ENCODE data around the gene NRDC. TPM values are rescaled to one million over a fixed set of nuclear protein-coding genes. Genes with fewer than 3 reads are reported as not detected.

The NRDC gene
- total RNA-seq, 2 donors from 2014 or later: 88.0 to 108 TPM

DNA sequence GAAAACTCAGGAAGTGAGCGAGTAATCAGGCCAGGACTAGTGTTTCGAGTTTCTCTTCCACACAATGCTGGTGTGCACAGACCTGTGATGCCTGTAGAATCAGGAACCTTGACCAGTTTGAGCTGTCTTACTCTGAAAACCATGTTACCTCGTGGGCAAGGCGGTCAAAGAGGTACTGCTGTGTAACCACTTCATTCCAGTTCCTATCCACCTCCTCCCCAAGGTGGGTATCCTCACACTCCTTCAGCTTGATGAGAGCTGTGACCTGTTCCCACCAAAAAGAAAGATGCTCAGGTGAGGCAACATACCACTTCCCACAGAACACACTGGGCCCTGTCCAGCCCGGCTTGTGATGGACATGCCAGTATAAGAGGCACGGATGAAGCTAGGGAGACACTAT lies 88.1 kb downstream of the NRDC start:
- intact Hi-C loops (cut with DNase I): no loop called here

DNA sequence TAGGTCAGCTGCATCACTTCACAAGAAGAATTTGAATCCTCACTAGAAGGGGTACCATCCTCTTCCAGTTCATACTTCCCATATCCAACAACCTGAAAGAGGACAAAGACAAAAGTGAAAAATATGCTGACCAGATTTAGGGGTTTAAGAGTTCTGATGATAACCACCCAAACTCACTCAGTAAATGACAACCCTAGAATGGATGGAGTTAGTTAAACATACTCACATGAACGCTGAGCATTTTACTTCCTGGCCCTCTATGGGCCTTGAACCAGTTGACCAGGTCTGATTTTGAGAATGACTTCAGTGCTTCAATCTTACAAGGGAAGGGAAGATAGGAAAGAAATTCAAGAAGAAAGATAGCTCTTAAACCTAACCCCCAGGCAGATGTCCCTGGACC lies 89.2 kb downstream of the NRDC start:
- no peak for DNase-seq (ENCODE audit: low spot score)
- intact Hi-C loops (cut with DNase I): no loop called here

More for the DNA sequence above, 88.1 kb downstream of the NRDC start:
- no peak for DNase-seq (ENCODE audit: low spot score)

DNA sequence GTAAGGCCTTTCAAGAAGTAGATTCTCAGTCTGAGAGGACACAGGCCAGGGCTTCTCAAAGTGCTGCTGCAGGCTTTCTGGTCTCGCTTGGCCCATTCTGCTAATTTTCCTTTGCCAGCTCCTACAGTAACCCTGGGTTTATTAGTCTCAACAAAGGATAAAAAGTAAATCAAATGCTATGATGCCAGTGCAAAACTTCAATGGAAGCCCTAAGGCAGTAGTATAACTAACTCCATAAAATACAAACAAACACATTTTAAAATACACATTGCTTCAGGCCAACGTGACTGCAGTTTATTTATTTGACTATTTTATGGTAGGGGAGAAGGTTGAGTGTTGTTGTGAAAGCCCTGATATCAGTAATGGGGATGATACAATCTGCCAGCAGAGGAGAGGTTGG lies 89.6 kb downstream of the NRDC start:
- intact Hi-C loops (cut with DNase I): no loop called here
- DNase-seq (ENCODE audit: low spot score): no peak

DNA sequence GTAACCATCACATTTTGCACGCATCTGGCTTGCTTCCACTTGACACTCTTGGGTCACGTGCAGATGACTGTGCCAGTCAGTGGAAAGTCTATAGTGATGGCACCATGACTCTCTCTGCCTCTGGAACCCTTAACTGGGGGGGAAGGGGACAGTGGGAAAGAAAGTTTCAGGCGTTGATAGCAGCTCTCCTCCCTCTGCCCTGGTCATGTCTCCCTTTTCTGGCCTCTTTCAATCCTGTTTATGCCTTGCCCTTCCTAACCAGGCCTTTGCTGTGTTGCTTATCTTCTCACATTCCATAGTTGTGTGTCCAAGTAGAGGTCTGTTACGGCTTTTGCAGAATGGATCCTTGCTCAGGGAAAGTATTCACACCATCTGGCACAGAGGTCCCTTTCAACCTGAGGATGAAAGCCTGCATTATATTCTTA lies 93.5 kb downstream of the NRDC start:
- intact Hi-C loops (cut with DNase I): no loop called here
- no peak for DNase-seq (ENCODE audit: low spot score)

DNA sequence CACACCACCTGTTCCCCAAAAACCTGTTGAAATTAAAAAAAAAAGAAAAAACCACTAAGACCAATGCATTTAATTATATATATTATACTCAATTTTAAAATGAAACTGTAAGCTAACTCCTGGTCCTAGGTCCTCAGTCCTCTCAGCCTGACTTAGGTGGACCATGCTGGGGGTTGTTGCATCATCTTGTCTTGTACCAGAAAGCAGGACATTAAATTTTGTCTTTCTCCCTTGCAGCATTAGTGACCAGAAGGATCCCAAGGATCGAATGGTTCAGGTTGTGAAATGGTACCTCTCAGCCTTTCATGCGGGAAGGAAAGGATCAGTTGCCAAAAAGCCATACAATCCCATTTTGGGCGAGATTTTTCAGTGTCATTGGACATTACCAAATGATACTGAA lies 97.6 kb downstream of the NRDC start:
- intact Hi-C loops (cut with DNase I): no loop called here
- no peak for DNase-seq (ENCODE audit: low spot score)

DNA sequence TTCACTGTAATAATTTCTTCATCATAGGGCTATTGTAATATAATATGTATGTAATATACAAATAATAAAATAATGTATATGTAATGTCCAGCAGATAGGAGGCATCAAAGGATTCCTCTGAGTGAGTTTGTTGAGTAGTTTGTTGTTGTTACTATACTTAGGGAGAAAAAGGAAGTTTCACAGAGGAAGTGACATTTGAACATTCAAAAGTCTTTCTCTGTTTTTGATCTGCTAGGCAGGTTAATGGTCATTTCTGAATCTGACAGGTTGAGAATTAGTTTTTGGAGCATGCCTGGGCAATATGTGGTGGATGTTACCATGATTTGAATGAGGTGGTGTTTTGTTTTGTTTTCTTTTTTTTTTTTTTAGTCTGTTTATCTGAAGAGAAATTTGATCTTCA lies 102.1 kb downstream of the NRDC start:
- no peak for DNase-seq (ENCODE audit: low spot score)
- intact Hi-C loops (cut with DNase I): no loop called here

DNA sequence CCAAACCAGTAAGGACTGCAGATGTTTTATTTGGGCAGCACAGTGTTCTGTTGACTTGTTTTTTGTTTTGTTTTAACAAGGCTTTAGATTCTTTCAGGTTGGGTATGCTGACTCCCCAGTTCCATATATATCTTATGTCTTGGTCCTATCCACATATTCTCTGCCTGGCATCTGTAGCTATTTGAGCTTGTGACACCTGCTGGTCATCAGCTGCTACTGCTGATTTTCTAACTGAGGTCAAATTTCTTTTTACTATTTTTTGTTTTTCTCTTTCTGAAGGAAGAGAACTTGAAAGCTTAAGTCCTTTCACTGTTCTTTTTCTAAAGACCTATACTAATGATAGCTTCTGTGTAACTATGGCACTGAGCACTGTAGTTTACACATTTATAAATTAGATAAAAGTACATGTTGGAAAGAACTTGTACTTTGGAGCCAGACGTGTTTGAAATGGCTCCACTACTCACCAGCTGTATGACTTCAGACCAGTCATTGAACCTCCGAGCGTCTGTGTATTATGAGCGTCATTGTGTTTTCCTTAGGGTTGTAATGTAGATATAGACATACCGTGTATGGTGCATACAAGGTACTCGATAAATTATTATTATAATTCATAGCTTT lies 109.4 kb downstream of the NRDC start:
- intact Hi-C loops (cut with DNase I): loop anchor here (5.0 to 10.0 kb wide), 2 partner anchors 134 to 142 kb away; no protein-coding TSS in a partner anchor
- no peak for DNase-seq (ENCODE audit: low spot score)

DNA sequence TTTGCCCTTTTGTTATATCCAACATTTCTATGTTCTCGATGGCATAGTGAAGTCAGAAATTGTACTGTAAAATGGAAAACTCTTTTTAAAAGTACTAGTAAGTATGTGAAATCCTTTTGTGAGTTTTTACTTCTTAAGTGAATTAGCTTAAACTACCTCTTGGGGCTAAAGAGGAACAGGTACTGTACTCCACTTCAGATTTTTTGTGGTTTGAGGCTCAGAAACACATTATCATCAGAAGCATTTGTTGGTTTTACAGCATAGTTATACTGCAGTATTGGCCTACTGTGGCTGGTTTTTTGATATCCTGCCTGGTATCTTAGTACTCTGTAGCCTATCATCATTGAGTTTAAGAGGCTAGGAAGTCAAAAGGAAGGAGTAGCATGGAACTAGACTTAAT lies 117.2 kb downstream of the NRDC start:
- DNase-seq (ENCODE audit: low spot score): no peak
- intact Hi-C loops (cut with DNase I): loop anchor here in 1 of 2 donors (10.0 kb wide), 1 partner anchor 127 kb away; no protein-coding TSS in a partner anchor

DNA sequence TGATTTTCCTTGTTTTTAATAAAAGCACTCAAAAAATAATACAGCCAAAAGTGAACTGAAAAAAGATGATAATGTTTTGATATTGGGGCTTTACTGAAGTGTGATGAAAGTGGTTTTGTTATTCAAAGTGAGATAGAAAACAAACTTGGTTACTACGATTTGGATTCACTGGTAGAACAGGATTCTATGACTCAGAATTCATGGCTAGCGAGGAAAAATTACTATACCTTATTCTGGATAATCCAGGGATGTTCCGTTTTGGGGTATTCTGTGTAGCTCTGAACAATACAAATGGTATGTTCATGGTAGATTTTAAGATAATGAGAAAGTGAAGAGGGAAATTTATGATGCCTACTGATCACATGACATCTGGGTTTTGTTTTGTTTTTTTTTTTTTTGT lies 117.7 kb downstream of the NRDC start:
- intact Hi-C loops (cut with DNase I): loop anchor here in 1 of 2 donors (10.0 kb wide), 1 partner anchor 126 kb away; no protein-coding TSS in a partner anchor
- no peak for DNase-seq (ENCODE audit: low spot score)

DNA sequence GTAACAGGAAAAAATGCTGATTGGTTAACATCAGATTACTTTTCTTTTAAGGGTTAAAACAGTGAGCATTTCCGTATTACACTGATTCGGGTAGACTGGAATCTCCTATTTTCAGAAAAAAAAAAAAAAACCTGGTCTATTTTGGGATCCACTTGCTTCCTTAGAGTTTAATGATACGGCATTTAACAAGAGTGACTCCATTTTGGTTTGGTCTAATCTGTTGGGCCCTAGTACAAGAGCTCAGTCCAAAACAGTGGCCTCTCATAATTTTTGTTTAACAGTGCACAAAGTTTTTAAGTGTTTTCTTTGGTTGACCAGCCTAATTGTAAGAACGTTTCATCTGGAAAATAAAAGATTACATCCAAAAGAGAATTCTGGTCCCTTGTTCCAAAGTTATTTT lies 120.2 kb downstream of the NRDC start:
- no peak for DNase-seq (ENCODE audit: low spot score)
- intact Hi-C loops (cut with DNase I): no loop called here

DNA sequence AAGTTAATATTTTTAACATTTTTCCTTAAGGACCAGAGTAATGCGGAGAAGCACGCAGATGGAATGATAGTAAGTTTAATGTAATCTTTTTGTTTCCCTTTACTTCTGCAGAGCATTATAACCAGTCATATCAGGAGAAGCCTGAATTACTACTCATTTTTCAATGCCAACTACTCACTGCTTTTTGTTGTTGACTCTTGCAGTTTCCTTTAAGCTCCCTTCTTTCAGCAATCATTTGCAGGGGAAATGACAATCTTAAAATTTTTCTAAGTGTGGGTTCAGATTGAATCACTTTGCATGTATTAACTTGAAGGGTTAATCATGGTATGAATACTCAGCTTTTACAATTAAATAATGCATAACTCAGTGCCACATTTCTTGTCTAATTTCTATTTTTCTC lies 122.2 kb downstream of the NRDC start:
- DNase-seq (ENCODE audit: low spot score): no peak
- intact Hi-C loops (cut with DNase I): no loop called here

DNA sequence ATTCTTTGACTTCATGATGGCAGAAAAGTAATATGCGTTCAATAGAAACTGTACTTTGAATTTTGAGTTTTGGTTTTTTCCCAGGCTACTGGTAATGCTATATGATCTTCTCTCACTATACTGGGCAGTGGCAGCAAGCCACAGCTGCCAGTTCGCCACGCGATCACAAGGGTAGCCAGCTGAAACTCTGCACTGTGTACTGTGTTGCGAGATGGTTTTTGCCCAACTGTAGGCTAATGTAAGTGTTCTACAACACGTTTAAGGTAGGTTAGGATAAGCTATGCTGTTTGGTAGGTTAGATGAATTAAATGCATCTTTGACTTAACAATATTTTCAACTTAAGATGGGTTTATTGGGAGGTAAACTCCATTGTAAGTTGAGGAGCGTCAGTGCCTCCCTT lies 123.1 kb downstream of the NRDC start:
- intact Hi-C loops (cut with DNase I): no loop called here
- no peak for DNase-seq (ENCODE audit: low spot score)

DNA sequence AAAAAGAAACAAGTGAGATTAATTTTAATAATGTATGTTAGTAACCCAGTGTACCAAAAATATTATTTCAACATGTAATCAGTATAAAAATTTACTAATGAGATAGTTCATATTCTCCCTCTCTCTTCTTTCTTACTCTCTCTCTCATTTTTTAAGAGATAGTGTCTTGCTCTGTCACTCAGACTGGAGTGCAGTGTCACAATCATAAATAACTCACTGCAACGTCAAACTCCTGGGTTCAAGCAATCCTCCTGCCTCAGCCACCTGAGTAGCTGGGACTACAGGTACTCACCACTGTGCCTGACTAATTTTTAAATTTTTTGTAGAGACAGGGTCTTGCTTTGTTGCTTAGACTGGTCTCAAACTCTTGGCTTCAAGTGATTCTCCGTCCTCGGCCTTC lies 123.9 kb downstream of the NRDC start:
- intact Hi-C loops (cut with DNase I): no loop called here
- DNase-seq (ENCODE audit: low spot score): no peak

DNA sequence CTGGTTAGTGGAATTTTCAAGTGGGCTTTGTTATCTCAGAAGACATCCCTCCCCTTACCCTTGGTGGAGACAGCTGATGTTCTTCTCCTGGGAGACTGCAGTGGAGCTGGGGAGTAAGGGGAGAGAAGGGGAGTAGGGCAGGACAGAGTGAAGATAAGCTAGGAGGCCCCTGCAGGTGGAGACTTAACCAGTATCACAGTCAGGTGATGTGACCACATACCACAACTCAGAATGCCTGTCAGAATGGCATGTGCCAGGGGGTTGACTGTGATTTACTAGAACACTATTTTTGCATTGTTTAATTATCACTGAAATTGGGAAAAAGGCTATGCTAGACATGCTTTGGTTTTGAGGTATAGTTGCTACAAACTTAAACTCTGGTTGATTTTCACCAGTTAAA lies 124.6 kb downstream of the NRDC start:
- no peak for DNase-seq (ENCODE audit: low spot score)
- intact Hi-C loops (cut with DNase I): no loop called here

DNA sequence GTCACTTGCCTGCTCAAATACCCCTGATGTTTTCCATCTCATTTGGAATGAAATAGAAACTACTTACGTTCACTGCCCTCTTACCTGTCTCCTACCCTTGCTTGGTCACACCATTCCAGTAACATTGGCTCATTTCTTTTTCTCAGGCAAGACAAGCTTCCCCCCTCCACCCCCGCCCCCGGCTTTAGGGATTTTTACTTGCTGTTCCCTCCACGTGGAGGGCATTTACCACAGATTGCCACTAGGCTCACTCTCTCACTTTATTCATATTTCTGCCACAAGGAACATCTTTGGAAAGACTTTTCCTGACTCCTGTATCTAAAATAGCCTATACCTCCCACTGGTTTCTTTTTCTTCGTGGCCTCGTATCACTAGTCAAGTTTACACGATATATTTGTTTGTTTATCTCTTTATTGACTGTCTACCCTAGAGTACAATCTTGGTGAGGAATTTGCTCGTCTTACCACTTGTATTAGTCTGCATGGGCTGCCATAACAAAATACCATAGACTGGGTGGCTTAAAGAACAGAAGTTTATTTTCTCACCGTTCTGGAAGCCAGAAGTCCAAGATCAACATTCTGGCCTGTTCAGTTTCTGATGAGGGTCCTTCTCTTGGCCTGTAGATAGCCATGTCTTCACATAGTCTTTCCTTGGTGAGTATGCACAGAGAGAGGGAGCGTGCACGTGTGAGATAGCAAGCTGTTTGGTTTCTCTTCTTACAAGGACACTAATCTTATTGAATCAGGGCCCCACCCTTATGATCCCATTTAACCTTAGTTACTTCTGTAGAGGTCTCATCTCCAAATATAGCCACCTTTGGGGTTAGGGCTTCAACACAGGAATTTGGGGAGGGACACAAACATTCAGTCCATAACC lies 126.2 kb downstream of the NRDC start:
- intact Hi-C loops (cut with DNase I): no loop called here
- DNase-seq (ENCODE audit: low spot score): no peak

DNA sequence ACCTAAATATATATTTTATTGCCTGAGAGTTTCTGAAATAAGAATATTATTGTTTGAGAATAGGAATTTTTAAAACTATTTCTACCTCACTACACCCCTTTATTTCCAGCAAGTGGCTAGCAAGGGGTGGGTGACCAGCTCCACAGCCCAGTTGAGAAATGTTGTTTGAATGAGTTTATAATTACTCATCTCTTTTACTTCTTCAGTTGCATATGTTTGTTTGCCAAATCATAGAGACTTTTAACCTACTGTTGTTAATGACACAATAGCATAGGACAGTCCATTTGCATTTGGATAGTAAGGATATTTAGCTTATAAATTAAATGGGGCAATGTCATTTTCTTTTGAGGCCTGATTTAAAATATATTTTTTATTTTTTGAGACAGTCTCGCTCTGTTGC lies 127.8 kb downstream of the NRDC start:
- intact Hi-C loops (cut with DNase I): no loop called here
- no peak for DNase-seq (ENCODE audit: low spot score)

DNA sequence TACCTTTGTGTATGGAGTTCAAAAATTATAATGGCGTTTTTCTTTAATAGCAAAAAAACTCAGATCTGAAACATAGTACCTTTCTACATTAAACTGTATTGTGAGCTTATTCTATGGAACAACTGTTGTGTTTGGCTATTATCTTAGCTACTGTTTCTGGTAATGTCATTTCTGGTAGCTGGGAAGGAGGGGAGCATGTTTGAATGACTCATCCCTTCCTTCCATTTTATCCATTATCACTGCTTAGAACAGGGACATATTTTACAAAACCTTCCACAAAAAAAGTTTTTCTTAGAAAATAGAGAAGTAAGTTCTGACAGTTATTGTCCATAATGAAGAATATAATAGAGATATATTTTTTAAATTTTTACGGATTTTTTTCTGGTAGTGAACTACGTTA lies 128.3 kb downstream of the NRDC start:
- intact Hi-C loops (cut with DNase I): no loop called here

DNA sequence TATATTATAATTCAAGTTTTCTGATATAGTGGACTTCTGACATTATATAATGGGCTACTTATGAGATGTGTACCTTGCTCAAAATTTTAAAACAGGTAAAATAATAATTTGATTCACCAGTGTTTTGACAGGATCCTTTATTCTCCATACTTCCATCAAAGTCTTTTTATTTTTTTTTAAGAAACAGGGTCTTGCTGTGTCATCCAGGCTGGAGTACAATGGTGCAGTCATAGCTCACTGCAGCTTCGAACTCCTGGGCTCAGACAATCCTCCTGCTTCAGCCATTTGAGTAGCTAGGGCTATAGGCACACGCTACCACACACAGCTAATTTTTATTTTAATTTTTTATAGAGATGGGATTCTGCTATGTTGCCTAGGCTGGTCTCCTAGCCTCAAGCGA lies 129.4 kb downstream of the NRDC start:
- intact Hi-C loops (cut with DNase I): no loop called here
- no peak for DNase-seq (ENCODE audit: low spot score)

More for the DNA sequence above, 128.3 kb downstream of the NRDC start:
- DNase-seq (ENCODE audit: low spot score): no peak

DNA sequence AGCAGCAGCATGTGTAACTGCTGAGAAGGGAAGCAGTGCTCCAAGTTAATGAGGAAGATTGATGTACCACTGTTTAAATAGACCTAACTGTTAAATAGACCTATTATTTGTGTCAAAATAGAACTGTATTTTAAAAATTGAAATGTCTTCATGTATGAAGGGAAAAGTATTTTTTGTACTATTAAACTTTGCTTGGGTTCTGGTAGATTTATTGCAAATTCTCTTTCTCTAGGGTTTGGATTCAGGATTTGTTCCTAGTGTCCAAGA lies 133.3 kb downstream of the NRDC start:
- DNase-seq (ENCODE audit: low spot score): no peak
- intact Hi-C loops (cut with DNase I): no loop called here

DNA sequence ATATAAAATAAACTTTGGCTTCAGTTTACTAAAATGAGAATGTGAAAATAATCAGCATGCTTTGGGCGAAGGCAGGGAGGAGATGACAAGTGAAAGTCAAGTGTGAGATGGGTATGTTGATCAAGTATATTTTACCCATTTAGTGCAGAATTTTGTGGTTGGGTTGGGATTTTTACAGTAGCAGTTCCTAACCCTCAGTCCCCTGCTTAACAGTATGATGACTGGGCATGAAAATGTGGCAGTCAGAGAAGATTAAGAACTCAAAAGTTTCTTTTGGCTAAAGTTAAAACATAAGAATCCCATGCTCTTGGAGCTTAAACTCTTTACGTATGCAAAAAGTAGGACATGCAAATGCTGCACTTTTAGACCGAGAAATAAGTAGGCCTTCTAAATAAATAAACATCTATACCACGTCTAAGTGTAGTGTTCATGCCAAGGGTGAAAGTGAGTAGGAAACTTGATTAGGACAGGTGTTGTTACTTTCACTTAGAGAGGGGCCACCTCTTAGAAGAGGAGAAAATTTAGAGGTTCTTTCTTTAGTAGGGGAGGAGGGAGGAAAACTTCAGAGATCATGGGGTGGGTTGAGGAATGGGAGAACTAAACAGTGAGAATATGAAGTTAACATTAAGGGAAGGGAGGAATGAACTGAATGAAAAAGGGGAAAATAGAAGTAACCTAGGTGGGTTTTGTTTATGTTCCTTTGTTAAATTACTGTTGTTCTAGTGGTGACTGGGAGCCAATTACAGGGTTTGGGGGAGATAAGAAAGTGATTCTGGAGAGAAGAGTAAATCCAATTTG lies 133.8 kb downstream of the NRDC start:
- DNase-seq (ENCODE audit: low spot score): no peak
- intact Hi-C loops (cut with DNase I): no loop called here
